Stimulated activated CD8-positive, alpha-beta memory T cell treated with anti-CD3 and anti-CD28 coated beads, Interleukin-7, amount 100 ng/mL, for 1 hour (primary cell): ENCODE results near the gene REEP1.
"Not testable (repeated sequence)": the region's sequence is repeated elsewhere in the genome, so short reads cannot be mapped to it uniquely, and the experiment has no call there.

Experiments
- DNase-seq, 2 donors: peaks; one replicate each; pipeline ENCODE4 v3.0.0-alpha.2; 2020; ENCODE audit warnings: low read depth in 2 of 2

REEP1 gene

GRCh38 chr2:86224645-86225355 lies 112.6 kb downstream of the REEP1 start:
- DNase-seq, result no peak

DNA sequence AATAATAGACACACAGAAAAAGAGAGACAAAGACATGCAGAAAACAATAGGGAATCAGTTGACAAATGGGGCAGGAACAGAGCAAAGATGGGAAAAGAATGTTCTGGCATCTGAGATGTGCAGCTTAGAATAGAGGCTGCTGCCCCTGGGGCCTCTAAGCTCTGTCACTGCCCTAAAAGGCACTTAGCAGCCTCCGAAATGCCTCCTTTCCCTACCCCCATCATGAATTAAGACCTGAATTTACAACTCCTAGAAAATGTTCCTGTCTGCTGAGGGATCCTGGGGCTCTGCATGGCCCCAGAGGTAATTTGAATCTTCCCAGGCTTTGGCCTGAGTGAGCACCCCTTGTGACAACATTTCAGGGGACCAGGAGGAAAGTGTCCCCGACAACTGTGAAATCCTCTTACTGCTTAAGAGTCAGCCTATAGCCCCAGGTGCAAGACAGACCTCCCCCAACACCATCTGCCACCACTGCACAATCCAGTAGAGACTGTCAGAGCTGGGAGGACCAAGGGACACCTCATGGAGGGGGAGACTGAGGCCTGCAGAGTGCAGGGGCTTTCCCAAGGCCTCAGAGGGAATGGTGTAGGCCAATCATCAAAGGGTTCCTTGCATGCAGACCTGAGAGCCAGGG lies 113.4 kb downstream of the REEP1 start:
- DNase-seq, result no peak

GRCh38 chr2:86223140-86223926 lies 114.1 kb downstream of the REEP1 start:
- DNase-seq, result no peak

GRCh38 chr2:86221066-86221684 lies 116.3 kb downstream of the REEP1 start:
- DNase-seq, result peak in 1 of 2 donors; percentile 22

- no peak for DNase-seq
Measured at GRCh38 chr2:86219896-86220295, 117.5 kb downstream of the REEP1 start.

DNA sequence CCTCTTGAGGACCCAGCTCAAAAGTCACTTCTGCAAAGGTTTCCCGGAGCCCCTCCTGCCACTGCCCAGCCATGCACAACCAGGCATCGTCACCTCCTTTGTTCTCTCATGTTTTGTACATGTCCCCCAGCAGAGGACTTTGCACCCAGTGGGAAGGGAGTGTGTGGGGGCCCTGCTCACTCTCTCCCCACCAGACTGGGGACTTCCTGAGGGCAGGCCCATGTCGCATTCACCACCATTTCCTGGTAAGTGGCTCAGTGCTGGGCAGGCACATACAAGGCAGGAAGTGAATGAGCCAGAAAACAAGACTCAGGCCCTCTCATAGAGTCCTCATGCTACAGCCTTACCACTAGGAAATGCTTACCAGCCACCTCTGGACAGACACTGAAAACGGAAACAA lies 119.3 kb downstream of the REEP1 start:
- DNase-seq, result no peak

DNA sequence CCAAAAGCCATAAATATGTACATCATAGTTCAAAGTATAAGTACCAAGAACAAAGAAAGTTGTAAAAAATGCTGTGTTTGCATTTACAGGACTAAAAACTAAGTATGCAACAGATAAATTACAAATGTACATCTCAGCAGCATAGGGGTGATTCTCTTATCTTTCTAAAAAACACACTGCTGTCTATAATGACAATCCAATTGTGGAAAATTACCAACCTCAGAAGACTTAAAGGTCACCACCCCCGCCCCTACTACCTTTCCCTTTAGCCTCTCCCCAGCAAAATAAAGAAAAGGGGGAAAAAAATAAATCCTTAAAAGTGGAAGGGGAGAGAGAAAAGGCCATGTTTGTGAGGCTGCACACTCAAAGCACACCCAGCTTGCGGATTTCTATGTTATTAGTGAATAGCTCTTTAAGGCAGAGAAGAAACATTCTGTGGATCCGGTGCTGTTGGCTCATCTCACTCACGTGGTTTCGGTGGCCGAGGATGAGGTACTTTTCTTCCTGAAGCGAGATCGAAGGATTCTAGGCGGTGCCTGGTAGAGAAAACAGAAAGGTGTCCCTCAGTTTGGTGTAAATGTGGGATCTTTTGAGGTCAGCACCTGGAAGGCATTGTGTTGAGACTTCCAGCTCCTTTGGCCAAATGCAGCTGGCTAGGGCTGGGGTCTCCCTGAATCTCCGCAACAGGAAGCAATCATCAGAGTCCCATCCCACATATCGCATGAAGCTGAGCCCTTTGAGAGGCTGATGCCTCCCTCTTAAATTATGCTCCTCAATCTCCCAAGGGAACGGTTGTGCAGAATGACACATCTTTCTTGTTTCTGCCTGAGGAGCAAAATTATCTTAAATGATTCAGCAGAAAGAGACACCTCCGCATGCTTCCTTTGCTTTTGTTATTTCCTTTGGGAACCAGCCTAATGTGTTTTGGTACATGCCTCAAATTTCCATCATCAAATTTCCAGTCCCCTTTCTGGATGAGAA lies 120.6 kb downstream of the REEP1 start:
- DNase-seq, result no peak

GRCh38 chr2:86214503-86214832 lies 123.0 kb downstream of the REEP1 start:
- no peak for DNase-seq

DNA sequence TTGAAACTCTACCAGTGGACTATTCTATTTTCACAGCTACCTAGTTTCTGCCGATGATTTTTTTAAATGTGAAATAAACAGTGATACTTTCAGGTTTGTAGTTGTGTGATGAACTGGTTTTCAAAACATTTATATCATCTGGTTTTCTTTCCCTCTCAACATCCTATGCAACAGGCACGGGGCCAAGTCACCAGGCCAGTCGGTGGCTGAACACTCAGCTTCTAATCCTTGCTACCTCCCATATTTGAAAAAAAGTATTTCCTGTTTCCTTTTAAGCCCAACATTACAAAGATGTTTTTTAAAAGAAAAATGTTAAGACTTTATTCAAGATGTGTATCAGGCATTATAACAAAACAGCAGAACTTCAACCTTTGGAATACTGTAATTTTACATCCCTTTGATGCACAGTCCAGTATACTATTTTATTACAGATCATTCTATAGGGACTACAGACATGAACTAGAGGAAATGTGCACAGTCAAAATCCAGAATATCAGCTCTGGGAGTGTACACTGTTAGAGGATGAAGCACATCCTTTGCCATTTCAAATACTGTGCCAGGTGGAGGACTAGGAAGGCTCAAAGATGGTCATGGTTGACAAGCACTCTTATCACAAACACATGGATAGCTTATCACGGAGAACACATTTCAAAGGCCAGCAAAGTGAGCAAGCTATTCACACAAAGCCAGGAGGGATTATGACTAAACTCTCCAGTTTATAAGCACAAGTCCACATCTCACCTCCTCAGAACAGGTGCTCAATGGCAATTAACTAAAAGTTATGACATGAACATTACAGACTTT lies 123.5 kb downstream of the REEP1 start:
- DNase-seq, result no peak

- no peak for DNase-seq
Measured at GRCh38 chr2:86213056-86213455, 124.4 kb downstream of the REEP1 start.

DNA sequence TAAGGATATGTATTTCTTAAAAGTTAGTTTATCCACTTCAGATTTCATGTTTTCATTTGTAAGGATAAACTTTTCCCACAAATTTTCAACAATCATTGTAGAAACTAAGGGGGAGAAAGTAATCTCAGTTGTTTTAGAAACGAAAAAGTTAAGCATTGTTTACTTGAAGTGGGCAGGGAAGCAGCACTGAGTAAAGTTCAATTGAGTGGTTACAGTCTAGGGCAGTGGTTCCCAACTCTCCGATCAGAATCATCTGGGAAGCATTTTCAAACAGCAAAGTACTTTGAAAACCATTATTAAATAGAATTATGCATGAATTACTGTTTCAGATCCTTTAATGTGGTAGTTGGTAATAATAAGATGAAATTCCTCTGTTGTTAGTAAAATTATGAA lies 125.6 kb downstream of the REEP1 start:
- DNase-seq, result no peak

DNA sequence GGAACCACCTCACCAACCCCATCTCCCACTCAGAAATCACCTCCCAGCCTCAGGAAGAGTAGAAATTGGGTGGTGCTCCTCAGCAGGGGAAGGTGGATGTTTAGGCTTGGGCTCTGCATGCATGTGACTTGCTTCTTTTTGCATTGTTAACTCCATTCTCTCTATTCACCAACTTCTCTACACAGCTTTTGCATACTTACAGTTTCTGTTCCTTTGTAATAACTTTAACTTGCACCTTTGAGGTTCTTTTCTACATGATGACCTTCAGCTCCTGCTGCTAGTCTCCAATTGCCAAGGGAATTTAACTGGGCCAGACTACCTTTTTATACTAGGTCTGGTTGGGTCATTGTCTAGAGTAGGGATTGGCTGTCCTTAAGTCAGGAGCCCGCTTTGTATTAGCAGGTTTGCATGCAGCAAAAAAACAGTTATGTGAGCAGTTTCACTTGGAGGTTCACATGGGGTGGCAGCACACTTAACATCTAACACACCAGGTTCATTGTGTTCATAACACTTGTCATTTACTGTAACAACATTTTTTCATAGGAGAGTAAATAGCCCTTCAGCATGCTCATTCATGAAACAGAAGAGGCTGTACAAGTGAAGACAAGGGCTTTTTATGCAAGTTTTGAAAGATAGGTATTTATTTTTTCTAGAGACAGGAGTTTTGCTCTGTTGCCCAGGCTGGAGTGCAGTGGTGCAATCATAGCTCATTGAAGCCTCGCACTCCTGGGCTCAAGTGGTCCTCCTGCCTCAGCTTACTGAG lies 126.2 kb downstream of the REEP1 start:
- no peak for DNase-seq

DNA sequence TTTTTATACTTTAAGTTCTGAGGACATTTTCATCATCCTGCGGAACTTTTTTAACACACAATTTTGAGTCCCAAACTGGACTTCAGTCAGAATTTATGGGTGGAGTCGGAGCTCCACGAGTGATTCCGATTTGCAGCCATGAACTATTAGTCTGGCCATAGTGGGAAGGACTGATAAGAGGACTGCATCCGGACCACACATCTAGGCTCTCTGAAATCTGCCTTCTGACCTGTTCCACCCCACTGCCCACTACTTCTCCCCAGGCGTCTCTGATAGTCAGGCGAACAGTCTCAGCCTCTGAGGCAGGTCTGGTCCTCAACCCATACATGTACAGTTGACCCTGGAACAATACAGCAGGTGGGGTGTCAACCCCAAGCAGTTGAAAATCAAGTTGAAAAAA lies 133.0 kb downstream of the REEP1 start:
- DNase-seq, result no peak

DNA sequence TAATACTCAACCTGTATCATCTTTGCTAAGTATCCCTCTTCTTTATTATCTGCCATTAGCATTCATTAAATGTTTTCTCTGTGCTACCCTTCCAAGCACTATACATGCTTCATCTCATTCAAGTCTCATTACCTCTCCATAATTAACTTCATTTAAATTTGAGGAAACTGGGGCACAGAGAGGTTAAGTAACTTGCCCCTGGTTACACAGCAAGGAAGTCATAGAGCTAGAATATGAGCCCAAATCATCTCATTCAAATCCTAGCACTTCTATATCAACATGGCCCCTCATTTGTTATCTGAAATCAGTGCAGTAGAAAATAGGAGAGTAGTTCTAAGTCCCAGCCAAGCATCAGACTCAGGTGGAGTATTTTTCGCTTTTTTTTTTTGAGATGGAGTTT lies 133.8 kb downstream of the REEP1 start:
- DNase-seq, result no peak

- DNase-seq, result no peak
Measured at GRCh38 chr2:86202702-86203101, 134.7 kb downstream of the REEP1 start.

GRCh38 chr2:86202336-86202692 lies 135.1 kb downstream of the REEP1 start:
- no peak for DNase-seq

- no peak for DNase-seq
Measured at GRCh38 chr2:86201671-86202335, 135.6 kb downstream of the REEP1 start.

- not testable (repeated sequence) for DNase-seq
Measured at GRCh38 chr2:86200564-86200963, 136.9 kb downstream of the REEP1 start.

GRCh38 chr2:86199834-86200177 lies 137.6 kb downstream of the REEP1 start:
- no peak for DNase-seq
